IPS-18a (cell line): ENCODE data around the gene C1QTNF5.

ENCODE experiments used
- H3K27ac ChIP-seq: one replicate; pipeline ENCODE4 v1.5.1; 2013; ENCODE audit warnings: low read length
- H3K27me3 ChIP-seq: one replicate; pipeline ENCODE4 v1.6.1; 2013; ENCODE audit warnings: mild to moderate bottlenecking, low read length; ENCODE audit not compliant: control insufficient read depth, insufficient read depth
- H3K36me3 ChIP-seq: one replicate; pipeline ENCODE4 v1.6.1; 2013; ENCODE audit warnings: low read depth, low read length; ENCODE audit not compliant: control insufficient read depth
- H3K4me1 ChIP-seq: one replicate; pipeline ENCODE4 v1.6.1; 2013; ENCODE audit warnings: low read depth, low read length; ENCODE audit not compliant: control insufficient read depth
- H3K4me3 ChIP-seq: one replicate; pipeline ENCODE4 v1.5.1; 2013; ENCODE audit warnings: low read length
- H3K9ac ChIP-seq: one replicate; pipeline ENCODE4 v1.6.1; 2013; ENCODE audit warnings: mild to moderate bottlenecking, low read length, moderate library complexity
- H3K9me3 ChIP-seq: one replicate; pipeline ENCODE4 v1.6.1; 2013; ENCODE audit warnings: low read depth, low read length; ENCODE audit not compliant: control insufficient read depth

C1QTNF5 gene

DNA sequence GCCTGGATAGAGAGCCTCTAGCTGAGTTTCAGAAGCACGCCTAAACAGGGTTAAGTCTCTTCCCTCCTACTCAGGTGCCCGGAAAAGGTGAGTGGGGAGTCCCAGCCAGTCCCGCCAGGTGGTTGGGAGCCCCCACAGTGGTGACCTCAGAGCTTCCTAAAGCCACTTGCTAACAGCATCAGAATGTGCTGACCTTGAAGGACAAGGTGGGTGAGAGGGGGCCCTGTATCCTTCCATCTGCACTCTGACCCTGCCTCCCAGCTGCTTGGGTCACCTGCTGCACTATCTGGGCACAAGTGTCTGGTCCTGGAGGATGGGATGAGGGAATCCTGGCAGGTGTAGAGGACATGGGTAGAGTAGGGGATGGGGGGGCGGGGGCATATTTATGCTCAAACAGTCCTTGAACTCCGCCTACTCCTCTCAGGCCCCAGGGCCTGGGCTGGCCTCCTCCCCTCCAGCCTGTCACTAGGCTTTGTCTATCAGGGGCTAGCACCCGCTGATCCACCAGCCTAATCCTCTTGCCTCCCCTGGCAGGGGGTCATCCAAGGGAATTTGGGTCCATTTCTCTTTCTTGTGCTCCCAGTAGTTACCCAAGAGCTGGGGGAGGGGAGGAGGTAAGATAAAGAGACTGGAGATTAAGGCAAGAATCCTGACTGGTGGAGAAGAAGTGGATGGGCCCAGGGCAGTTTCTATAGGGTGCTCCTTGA, 37.4 kb upstream of the C1QTNF5 start:
- peak overlapping the region; percentile 23 for H3K4me3 ChIP-seq
- H3K27me3 ChIP-seq, result peaks cover 14% of the 10 kb centered on the region
- no peak overlapping the region for H3K9ac ChIP-seq
- H3K9me3 ChIP-seq, result no peaks in the 10 kb centered on the region
- H3K27ac ChIP-seq, result no peak overlapping the region
- H3K36me3 ChIP-seq, result no peaks in the 10 kb centered on the region
- H3K4me1 ChIP-seq, result peaks cover 53% of the 10 kb centered on the region

DNA sequence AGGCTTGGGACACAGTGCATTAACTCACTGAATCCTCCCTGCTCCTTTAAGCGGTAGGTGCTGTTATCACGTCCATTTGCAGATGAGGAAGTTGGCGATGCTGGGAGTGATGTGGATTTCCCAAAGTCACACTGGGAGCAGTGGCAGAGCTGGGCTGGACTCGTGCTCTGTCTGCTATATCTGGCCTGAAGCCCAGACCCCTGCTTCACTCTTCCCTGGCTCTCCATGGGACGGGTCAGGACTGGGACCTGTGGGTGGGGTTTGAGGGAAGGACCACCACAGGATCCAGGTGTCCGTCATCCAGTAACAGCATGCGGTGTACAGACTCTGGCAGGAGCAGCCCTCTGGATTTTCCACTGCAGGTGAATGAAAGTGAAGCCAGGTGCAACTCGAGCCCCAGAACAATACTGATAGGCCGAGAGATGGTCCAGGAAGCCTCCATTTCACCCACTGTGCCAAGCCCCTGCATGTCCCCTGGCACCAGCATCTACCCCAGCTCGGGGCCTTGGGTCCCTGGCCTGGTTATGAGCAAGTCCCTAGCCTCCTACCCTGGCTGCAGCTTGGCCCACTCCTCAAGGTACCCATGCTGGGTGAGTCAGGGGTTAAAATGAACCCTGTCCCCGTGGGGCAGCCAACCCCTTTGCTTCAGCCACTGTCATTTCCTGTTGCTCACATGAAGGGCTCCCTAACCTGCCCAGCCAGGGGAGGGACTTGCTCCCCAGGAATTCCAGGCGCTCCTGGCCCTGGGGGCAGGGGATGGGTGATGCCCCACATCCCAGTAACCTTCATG, 36.6 kb upstream of the C1QTNF5 start:
- H3K9me3 ChIP-seq, result no peaks in the 10 kb centered on the region
- no peak overlapping the region for H3K9ac ChIP-seq
- no peak overlapping the region for H3K4me3 ChIP-seq
- no peak overlapping the region for H3K27ac ChIP-seq
- H3K4me1 ChIP-seq, result peaks cover 53% of the 10 kb centered on the region
- no peaks in the 10 kb centered on the region for H3K36me3 ChIP-seq
- H3K27me3 ChIP-seq, result peaks cover 14% of the 10 kb centered on the region

DNA sequence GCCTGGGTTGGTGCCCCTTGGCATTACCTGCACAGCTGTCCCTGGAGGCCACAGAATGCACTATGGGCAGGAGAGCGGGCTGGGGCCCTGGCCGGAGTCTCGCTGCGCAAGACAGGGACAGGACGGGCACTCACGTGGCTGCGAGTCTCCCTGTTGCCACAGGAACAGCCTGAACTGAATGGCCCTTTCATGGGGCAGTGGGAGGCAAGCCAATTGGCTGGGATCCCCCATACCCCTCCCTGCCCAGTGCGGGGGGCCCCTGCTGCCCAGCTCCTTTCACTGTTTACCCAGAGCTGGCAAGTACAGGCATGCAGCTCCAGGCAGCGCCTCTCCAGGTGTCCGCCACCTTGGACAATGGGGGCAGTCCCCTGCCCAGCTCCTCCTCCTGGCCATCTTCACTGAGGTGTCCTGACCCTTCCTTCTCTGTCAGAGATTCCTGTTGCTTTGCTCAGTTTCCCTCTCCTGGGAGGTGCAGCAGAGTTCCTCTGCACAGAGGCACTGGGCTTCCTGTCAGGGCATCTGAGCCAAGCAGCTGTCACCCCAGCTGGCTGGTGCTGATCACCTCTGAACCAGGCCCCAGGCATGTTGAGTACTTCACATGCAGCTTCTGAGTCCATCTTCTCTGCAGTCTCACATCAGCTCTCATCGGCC, 35.6 kb upstream of the C1QTNF5 start:
- Histone ChIP-seq H3K9me3 (no peaks in the 10 kb centered on the region), H3K36me3 (no peaks in the 10 kb centered on the region), H3K9ac (no peak overlapping the region), H3K27ac (no peak overlapping the region), H3K27me3 (peaks cover 14% of the 10 kb centered on the region), H3K4me1 (peaks cover 53% of the 10 kb centered on the region), H3K4me3 (no peak overlapping the region)

DNA sequence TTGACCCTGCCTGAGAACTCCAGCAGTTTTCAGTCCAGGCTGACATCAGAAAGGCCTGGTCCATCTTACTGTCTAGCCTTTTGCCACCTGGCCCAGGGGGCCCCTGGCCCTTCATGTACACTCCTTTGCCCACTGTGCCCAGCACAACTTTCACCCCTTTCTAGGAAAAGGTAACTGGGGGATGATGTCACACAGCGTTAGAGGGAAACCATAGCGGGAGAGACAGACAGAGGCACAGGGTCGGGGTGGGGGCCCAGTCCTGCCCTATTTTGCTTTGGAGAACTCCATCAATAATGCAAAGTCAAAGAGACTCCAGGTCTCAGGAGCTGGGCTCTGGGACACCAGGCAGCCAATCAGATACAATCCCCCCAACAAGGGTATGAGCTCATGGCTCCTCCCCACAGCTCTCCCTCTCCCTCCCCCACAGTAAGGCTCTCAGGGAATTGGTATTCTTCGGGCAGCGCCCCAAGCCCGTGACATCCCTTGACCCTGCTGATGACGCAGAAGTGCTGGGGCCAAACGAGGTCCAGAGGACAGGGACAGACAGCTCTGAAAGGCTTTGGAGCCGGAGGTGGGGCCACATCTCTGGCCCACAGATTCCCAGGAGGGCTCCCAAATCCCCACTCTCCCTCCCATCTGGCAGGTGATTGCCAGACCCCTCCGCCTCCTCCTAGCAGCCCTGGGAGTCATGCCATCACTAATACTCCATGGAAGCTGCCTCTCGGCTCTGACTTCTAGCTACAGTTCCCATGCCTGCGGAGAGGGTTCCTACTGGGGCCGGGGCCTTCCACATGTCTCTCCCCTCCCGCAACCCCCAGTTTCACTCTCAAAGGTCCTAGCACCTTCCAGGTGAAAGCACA, 34.9 kb upstream of the C1QTNF5 start:
- Histone ChIP-seq H3K36me3 (no peaks in the 10 kb centered on the region), H3K27ac (no peak overlapping the region), H3K9me3 (no peaks in the 10 kb centered on the region), H3K9ac (no peak overlapping the region), H3K4me3 (no peak overlapping the region), H3K4me1 (peaks cover 50% of the 10 kb centered on the region), H3K27me3 (peaks cover 7% of the 10 kb centered on the region)

DNA sequence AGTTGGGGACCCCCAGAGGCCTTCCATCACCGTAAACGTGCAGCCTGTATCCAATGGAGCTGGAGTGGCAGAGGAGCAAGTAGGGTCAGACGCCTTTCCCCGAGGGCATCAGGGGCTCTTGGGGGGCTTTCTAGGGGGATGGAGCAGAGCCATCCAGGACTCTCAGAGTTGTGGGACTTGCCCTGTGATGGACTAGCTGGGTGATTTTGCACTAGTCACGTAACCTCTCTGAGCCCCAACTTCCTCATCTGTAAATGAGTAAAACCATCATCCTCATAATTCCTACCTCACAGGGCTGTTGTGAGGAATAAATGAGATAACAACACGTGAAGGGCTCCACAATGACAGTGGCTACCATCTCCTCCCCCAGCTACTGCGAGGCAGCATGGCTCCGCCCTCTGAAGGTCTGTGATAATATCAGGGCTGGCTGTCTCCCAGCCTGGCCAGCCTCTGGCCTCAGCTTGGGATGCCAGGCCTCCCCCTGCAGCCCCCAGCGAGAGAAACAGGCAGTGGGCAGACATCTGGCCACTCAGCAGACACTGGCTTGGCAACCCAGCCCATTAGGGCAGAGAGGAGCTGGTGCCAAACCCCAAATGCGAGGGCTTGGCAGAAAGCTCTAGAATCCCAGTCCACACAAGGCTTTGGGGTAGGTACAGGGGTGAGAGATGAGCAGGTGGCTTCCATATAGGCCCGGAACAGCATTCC, 34.1 kb upstream of the C1QTNF5 start:
- H3K4me3 ChIP-seq, result no peak overlapping the region
- no peaks in the 10 kb centered on the region for H3K9me3 ChIP-seq
- H3K27ac ChIP-seq, result no peak overlapping the region
- peaks cover 44% of the 10 kb centered on the region for H3K4me1 ChIP-seq
- H3K27me3 ChIP-seq, result no peaks in the 10 kb centered on the region
- no peak overlapping the region for H3K9ac ChIP-seq
- H3K36me3 ChIP-seq, result no peaks in the 10 kb centered on the region

DNA sequence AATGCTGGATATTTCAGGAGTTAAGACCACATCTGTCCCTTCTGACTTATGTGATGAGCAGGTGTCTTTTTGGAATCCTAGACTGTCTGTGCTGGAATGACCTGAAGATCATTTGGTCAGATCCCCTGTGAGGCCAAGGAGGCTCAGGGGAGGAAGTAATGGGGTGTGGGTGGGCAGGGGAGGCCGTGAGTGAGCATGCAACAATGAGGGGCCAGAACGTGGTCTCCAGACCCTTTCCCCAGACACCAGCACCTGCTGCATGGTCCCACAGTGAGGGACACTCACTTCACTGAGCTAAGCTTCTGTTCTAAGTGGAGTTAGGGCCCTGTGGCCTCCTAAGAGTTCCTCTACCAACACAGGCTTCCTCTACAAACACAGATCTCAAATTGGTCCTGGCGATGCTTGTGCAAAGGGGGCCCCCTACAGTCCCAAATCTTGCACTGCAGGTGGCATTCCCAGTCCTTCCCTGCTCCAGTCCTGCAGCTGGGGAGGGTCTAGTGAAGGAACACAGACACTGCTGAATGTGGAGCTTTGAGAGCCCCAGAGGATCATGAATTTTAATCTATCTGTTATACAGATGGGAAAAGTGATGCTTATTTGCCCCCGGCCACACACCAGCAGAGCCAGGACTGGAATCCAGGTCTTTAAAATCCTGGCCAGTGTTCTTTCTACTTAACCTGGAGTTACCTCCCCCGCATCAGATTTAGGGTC, 33.4 kb upstream of the C1QTNF5 start:
- H3K9me3 ChIP-seq, result no peaks in the 10 kb centered on the region
- H3K36me3 ChIP-seq, result no peaks in the 10 kb centered on the region
- H3K9ac ChIP-seq, result no peak overlapping the region
- no peaks in the 10 kb centered on the region for H3K27me3 ChIP-seq
- no peak overlapping the region for H3K4me3 ChIP-seq
- H3K27ac ChIP-seq, result no peak overlapping the region
- peaks cover 40% of the 10 kb centered on the region for H3K4me1 ChIP-seq

DNA sequence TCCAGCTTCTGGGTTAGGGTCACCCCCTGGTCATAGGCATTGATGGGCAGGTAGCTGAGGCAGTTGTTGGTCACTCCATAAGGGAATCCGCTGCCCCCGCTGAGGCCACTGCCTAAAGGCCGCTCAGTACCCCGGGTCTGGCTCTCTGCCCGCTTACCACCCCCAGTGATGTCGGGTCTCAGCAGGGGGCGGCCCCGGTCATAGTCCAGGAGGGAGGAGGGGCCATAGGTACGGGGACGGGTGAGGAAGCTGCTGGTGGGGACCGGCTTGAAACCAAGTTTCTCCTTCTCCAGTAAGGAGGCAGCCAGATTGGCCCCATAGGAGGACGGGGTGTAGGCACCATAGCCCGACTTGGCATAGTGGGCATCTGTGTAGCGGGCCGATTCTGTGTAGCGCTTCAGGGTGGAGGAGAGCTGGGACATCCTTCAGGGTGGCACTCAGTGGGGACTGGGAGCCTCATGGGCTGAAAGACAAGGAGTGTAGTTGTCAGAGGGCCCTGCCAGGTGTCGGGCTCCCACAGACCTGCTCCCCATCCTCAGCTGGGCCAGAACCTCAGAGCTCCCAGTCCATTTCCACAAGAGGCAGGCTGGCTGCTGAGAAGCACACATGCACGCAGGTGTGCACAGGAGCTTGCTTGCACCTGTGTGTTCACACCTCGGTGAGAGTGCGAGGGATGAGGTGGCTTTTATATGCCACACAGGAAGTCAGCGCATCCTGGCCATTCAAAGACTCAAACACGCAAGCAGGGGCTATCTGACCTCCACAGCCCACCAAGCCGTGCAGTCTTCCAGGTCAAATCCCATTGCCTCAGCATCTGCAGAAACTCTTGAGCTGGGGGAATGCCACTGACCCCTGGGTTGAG, 32.6 kb upstream of the C1QTNF5 start:
- H3K27me3 ChIP-seq, result no peaks in the 10 kb centered on the region
- no peaks in the 10 kb centered on the region for H3K36me3 ChIP-seq
- no peak overlapping the region for H3K27ac ChIP-seq
- no peak overlapping the region for H3K9ac ChIP-seq
- H3K4me1 ChIP-seq, result peaks cover 35% of the 10 kb centered on the region
- no peak overlapping the region for H3K4me3 ChIP-seq
- H3K9me3 ChIP-seq, result no peaks in the 10 kb centered on the region

DNA sequence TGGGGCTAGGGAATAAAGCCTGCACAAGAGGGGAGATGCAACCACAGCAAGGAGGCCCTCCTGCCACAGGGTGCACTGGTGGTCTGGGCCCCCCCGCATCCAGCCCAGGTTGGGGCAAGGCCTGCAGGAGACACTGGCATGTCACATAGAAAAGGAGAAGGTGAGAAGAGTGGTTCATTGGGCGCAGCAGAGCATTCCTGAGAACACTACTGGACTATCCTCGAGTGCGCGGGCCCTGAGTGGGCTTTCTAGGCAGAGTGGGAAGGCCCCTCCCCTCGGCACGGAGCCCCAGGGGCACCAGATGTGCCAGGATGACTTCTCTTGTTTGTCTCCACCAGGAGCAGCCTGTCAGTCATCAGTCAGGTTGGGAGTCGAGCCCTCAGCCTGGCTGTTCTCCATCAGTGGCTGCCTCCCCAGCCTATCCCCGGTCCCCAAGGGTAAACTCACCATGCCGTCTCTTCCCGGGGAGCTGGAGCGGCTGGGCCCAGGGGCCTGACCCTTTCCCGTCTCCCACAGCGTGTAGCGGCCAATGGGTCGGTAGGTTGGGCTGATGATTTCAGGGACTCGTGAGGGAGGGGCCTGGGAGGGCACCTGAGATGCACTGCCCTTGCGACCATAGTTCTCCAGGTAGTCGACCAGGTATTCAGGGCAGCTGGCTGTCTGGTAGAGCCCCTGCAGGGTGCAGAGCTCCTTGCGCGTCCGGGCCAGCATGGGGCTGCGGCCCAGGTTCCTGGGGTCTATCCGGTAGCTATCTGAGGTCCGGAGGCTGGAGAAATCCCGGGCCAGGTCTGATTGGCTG, 31.8 kb upstream of the C1QTNF5 start:
- no peaks in the 10 kb centered on the region for H3K27me3 ChIP-seq
- no peaks in the 10 kb centered on the region for H3K36me3 ChIP-seq
- H3K4me3 ChIP-seq, result no peak overlapping the region
- H3K9ac ChIP-seq, result no peak overlapping the region
- H3K27ac ChIP-seq, result no peak overlapping the region
- no peaks in the 10 kb centered on the region for H3K9me3 ChIP-seq
- H3K4me1 ChIP-seq, result peaks cover 35% of the 10 kb centered on the region

DNA sequence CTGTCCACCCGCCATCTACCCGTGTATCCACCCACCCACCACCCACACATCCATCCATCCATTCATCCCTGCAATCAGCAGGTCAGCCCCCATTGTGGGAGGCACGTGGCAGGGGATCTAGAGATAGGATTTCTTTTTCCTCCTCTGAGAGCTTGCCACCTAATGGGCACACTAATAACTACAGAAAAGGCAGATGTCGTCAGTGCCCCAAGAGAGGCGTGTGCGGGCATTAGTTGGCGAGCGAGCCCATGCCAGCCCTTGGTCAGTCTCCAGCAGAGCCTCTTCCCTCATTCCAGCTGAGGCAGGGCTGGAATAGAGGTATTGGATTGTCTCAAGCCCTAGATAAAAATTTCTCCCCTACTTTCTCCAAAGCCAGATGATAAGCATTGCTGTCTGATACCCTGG, 31.1 kb upstream of the C1QTNF5 start:
- no peak overlapping the region for H3K27ac ChIP-seq
- peaks cover 32% of the 10 kb centered on the region for H3K4me1 ChIP-seq
- H3K36me3 ChIP-seq, result no peaks in the 10 kb centered on the region
- H3K27me3 ChIP-seq, result no peaks in the 10 kb centered on the region
- H3K4me3 ChIP-seq, result no peak overlapping the region
- H3K9me3 ChIP-seq, result no peaks in the 10 kb centered on the region
- no peak overlapping the region for H3K9ac ChIP-seq
